Osteocyte (in vitro differentiated cells): ENCODE data around the gene CARD8. TPM values are rescaled to one million over a fixed set of nuclear protein-coding genes. Genes with fewer than 3 reads are reported as not detected.

Experiments used
- DNase-seq: peaks from one replicate; pipeline ENCODE4 v3.0.0; 2021; ENCODE audit warnings: mixed read lengths; ENCODE audit not compliant: unreplicated experiment; ENCODE audit errors: extremely low spot score
- H3K27ac Mint-ChIP-seq: one replicate; pipeline ENCODE4 v1.8.0; 2021; ENCODE audit warnings: mild to moderate bottlenecking, mixed read lengths; ENCODE audit not compliant: unreplicated experiment
- H3K27me3 Mint-ChIP-seq: one replicate; pipeline ENCODE4 v1.8.0; 2021; ENCODE audit warnings: mixed read lengths; ENCODE audit not compliant: unreplicated experiment
- H3K36me3 Mint-ChIP-seq: one replicate; pipeline ENCODE4 v1.8.0; 2021; ENCODE audit warnings: mixed read lengths; ENCODE audit not compliant: unreplicated experiment
- H3K4me1 Mint-ChIP-seq: one replicate; pipeline ENCODE4 v1.8.0; 2021; ENCODE audit warnings: mixed read lengths; ENCODE audit not compliant: unreplicated experiment
- H3K4me3 Mint-ChIP-seq: one replicate; pipeline ENCODE4 v1.8.0; 2021; ENCODE audit warnings: mild to moderate bottlenecking, moderate library complexity, mixed read lengths; ENCODE audit not compliant: unreplicated experiment
- H3K9me3 Mint-ChIP-seq: one replicate; pipeline ENCODE4 v1.8.0; 2021; ENCODE audit warnings: mixed read lengths; ENCODE audit not compliant: unreplicated experiment
- total RNA-seq: library from RNA; stranded (reverse); gene quantifications from 2 replicates; pipeline ENCODE4 v1.2.1, GENCODE V29; 2021
- TF ChIP-seq, protein P1 (sequence below): fragments of 200-600 bp; sonication (generic); IDR thresholded peaks from 2 replicates; pipeline ENCODE4 v1.5.0; 2021; ENCODE audit warnings: antibody characterized with exemption, mild to moderate bottlenecking, moderate library complexity

CARD8 gene
- total RNA-seq, 1 donor from 2014 or later: 36.4 TPM

- TF ChIP-seq, protein P1, sequence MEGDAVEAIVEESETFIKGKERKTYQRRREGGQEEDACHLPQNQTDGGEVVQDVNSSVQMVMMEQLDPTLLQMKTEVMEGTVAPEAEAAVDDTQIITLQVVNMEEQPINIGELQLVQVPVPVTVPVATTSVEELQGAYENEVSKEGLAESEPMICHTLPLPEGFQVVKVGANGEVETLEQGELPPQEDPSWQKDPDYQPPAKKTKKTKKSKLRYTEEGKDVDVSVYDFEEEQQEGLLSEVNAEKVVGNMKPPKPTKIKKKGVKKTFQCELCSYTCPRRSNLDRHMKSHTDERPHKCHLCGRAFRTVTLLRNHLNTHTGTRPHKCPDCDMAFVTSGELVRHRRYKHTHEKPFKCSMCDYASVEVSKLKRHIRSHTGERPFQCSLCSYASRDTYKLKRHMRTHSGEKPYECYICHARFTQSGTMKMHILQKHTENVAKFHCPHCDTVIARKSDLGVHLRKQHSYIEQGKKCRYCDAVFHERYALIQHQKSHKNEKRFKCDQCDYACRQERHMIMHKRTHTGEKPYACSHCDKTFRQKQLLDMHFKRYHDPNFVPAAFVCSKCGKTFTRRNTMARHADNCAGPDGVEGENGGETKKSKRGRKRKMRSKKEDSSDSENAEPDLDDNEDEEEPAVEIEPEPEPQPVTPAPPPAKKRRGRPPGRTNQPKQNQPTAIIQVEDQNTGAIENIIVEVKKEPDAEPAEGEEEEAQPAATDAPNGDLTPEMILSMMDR: no peak
- Mint-ChIP-seq H3K27me3 (no peaks in the 10 kb centered on the region), H3K27ac (no peak overlapping the region), H3K9me3 (no peaks in the 10 kb centered on the region), H3K36me3 (no peaks in the 10 kb centered on the region), H3K4me1 (no peaks in the 10 kb centered on the region), H3K4me3 (no peak overlapping the region)
- DNase-seq: peak; percentile 97
These were observed 51.7 kb downstream of the CARD8 start for GRCh38 chr19:48203794-48204628.

- Mint-ChIP-seq H3K4me1 (no peaks in the 10 kb centered on the region), H3K27ac (no peak overlapping the region), H3K27me3 (no peaks in the 10 kb centered on the region), H3K4me3 (no peak overlapping the region), H3K36me3 (no peaks in the 10 kb centered on the region), H3K9me3 (no peaks in the 10 kb centered on the region)
- no peak for DNase-seq
- TF ChIP-seq, protein P1: no peak
These were observed 52.4 kb downstream of the CARD8 start for GRCh38 chr19:48203222-48203793.

- Mint-ChIP-seq H3K36me3 (no peaks in the 10 kb centered on the region), H3K4me1 (no peaks in the 10 kb centered on the region), H3K9me3 (no peaks in the 10 kb centered on the region), H3K27ac (peak overlapping the region; percentile 21), H3K27me3 (no peaks in the 10 kb centered on the region), H3K4me3 (no peak overlapping the region)
- TF ChIP-seq, protein P1: no peak
- DNase-seq: no peak
These were observed 58.6 kb downstream of the CARD8 start for GRCh38 chr19:48196933-48197665.

GRCh38 chr19:48196321-48196763 lies 59.4 kb downstream of the CARD8 start:
- H3K27me3 Mint-ChIP-seq: no peaks in the 10 kb centered on the region
- no peak overlapping the region for H3K4me3 Mint-ChIP-seq
- TF ChIP-seq, protein P1: no peak
- no peaks in the 10 kb centered on the region for H3K36me3 Mint-ChIP-seq
- no peak overlapping the region for H3K27ac Mint-ChIP-seq
- DNase-seq: no peak
- H3K4me1 Mint-ChIP-seq: no peaks in the 10 kb centered on the region
- H3K9me3 Mint-ChIP-seq: no peaks in the 10 kb centered on the region
